ENCODE data around the gene GRM7.

GRM7 gene

GRCh38 chr3:7381741-7382140, 520.8 kb downstream of the GRM7 start:
- H3K27ac ChIP-seq (replicated peaks), result no peak overlapping the region
- no peak for DNase-seq (ENCODE audit: low read depth in 1 of 2, low spot score in 1 of 2)
- no peaks in the 10 kb centered on the region for H3K27me3 ChIP-seq (ENCODE audit: insufficient read depth, poor library complexity, severe bottlenecking)
- TF ChIP-seq CTCF (IDR thresholded peaks at IDR 0.05; ENCODE audit: insufficient read depth, low read length) (no peak), GABPA (IDR thresholded peaks at IDR 0.05; ENCODE audit: low read depth) (no peak), POLR2AphosphoS5 (IDR thresholded peaks at IDR 0.05; ENCODE audit: low read depth) (no peak), SPI1 (IDR thresholded peaks at IDR 0.05; ENCODE audit: borderline replicate concordance, low read depth) (no peak), REST (IDR thresholded peaks at IDR 0.05; ENCODE audit: insufficient replicate concordance, low read depth) (no peak)
- no peak overlapping the region for H3K4me3 ChIP-seq (replicated peaks; ENCODE audit: insufficient read depth, low read length)

GRCh38 chr3:7382293-7383010, 521.5 kb downstream of the GRM7 start:
- no peak overlapping the region for H3K4me3 ChIP-seq (replicated peaks; ENCODE audit: insufficient read depth, low read length)
- no peaks in the 10 kb centered on the region for H3K27me3 ChIP-seq (ENCODE audit: insufficient read depth, poor library complexity, severe bottlenecking)
- TF ChIP-seq CTCF (IDR thresholded peaks at IDR 0.05; ENCODE audit: insufficient read depth, low read length) (no peak), REST (IDR thresholded peaks at IDR 0.05; ENCODE audit: insufficient replicate concordance, low read depth) (no peak), POLR2AphosphoS5 (IDR thresholded peaks at IDR 0.05; ENCODE audit: low read depth) (no peak), SPI1 (IDR thresholded peaks at IDR 0.05; ENCODE audit: borderline replicate concordance, low read depth) (no peak)
- DNase-seq (ENCODE audit: low read depth in 1 of 2, low spot score in 1 of 2), result no peak
- H3K27ac ChIP-seq (replicated peaks), result no peak overlapping the region

- no peak for TF ChIP-seq GABPA (IDR thresholded peaks at IDR 0.05; ENCODE audit: low read depth)
- no peak for TF ChIP-seq REST (IDR thresholded peaks at IDR 0.05; ENCODE audit: insufficient replicate concordance, low read depth)
- TF ChIP-seq POLR2AphosphoS5 (IDR thresholded peaks at IDR 0.05; ENCODE audit: low read depth), result no peak
- TF ChIP-seq SPI1 (IDR thresholded peaks at IDR 0.05; ENCODE audit: borderline replicate concordance, low read depth), result no peak
- TF ChIP-seq CTCF (IDR thresholded peaks at IDR 0.05; ENCODE audit: insufficient read depth, low read length), result no peak
Observed at GRCh38 chr3:7385635-7386034, 524.7 kb downstream of the GRM7 start.

More at GRCh38 chr3:7385635-7386034, 524.7 kb downstream of the GRM7 start:
- DNase-seq (ENCODE audit: low read depth in 1 of 2, low spot score in 1 of 2), result no peak
- Histone ChIP-seq H3K27me3 (ENCODE audit: insufficient read depth, poor library complexity, severe bottlenecking) (no peaks in the 10 kb centered on the region), H3K27ac (replicated peaks) (no peak overlapping the region), H3K4me3 (replicated peaks; ENCODE audit: insufficient read depth, low read length) (no peak overlapping the region)

Measured in HL-60 (cell line).